Measurements from ENCODE around the gene HTT. TPM values are rescaled to one million over a fixed set of nuclear protein-coding genes. Genes with fewer than 3 reads are reported as not detected.

Gene HTT
- total and polyA plus RNA-seq, 2 of the 13 experiments (the other 11 are each of a cell fraction or from before 2014, with no cell fraction given), result 17.5 to 19.5 TPM

DNA sequence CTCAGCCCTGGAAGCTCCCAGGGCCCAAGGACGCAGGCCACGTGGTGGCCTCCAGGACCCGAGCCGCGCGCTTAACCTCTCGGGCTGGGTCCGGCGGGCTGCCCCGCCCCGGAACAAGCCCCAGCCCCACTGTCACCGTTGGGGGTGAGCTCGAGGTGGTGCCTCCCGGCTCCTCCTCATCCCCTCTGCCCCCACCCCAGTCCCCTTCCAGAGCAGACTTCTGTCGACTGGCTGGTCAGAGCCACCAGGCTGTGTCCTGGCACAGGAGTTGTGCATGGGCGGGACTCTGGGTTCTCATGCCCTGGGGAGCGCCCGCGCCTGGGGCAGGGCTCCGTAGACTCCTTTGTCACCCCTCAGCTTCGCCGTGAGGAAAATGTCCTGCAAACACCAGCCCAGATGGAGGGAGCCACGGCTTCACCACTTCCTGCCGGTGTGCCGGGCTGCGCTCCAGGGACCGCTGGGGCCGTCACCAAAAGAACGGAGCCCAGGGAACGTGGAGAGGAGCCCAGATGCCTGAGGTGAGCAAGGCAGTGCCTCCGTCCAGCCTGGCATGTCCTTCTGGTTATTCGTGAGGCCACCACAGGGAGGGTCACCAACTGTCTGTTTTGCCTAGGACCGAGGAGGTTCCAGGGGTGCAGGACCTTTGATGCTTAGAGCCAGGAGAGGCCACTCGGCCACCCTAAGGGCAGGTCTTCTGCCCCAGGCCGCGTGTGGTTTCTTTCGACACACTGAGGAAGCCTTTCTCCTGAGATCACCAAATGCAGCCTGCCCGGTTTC is 211.3 kb downstream of the HTT start (continued):
- TF ChIP-seq ZNF562 (CRISPR knock-in tag; IDR thresholded peaks at IDR 0.05; ENCODE audit: borderline replicate concordance) (no peak), ZNF383 (CRISPR knock-in tag; IDR thresholded peaks at IDR 0.05; ENCODE audit: borderline replicate concordance) (no peak), MTF2 (CRISPR knock-in tag; IDR thresholded peaks at IDR 0.05; ENCODE audit: borderline replicate concordance) (no peak), PPARG (CRISPR knock-in tag; conservative IDR thresholded peaks at IDR 0.05) (0 out of 2 replicates have a peak, but pooled peaks have one; percentile 13), ZNF777 (CRISPR knock-in tag; IDR thresholded peaks at IDR 0.05) (peak; percentile 41; the same call in 1 of the 2 replicates), TCF7L2 (IDR thresholded peaks at IDR 0.05; ENCODE audit: low read depth, low read length) (no peak), TAF15 (IDR thresholded peaks at IDR 0.05; ENCODE audit: low read depth, low read length, poor library complexity, severe bottlenecking) (no peak), ZNF205 (CRISPR knock-in tag; IDR thresholded peaks at IDR 0.05) (peak; percentile 67; the same call in 1 of the 2 replicates), SOX5 (CRISPR knock-in tag; IDR thresholded peaks at IDR 0.05; ENCODE audit: borderline replicate concordance) (peak; percentile 28; the same call in 1 of the 2 replicates), ZMYM4 (CRISPR knock-in tag; IDR thresholded peaks at IDR 0.05) (0 out of 2 replicates have a peak, but pooled peaks have one; percentile 31), SAP130 (CRISPR knock-in tag; IDR thresholded peaks at IDR 0.05; ENCODE audit: low read depth) (peak; percentile 94), ZMAT3 (CRISPR knock-in tag; conservative IDR thresholded peaks at IDR 0.05) (peak; percentile 85)
- TF ChIP-seq, protein P1, sequence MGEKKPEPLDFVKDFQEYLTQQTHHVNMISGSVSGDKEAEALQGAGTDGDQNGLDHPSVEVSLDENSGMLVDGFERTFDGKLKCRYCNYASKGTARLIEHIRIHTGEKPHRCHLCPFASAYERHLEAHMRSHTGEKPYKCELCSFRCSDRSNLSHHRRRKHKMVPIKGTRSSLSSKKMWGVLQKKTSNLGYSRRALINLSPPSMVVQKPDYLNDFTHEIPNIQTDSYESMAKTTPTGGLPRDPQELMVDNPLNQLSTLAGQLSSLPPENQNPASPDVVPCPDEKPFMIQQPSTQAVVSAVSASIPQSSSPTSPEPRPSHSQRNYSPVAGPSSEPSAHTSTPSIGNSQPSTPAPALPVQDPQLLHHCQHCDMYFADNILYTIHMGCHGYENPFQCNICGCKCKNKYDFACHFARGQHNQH (CRISPR knock-in tag; IDR thresholded peaks at IDR 0.05), result peak; percentile 73; the same call in 1 of the 2 replicates
- TF ChIP-seq, protein P2, sequence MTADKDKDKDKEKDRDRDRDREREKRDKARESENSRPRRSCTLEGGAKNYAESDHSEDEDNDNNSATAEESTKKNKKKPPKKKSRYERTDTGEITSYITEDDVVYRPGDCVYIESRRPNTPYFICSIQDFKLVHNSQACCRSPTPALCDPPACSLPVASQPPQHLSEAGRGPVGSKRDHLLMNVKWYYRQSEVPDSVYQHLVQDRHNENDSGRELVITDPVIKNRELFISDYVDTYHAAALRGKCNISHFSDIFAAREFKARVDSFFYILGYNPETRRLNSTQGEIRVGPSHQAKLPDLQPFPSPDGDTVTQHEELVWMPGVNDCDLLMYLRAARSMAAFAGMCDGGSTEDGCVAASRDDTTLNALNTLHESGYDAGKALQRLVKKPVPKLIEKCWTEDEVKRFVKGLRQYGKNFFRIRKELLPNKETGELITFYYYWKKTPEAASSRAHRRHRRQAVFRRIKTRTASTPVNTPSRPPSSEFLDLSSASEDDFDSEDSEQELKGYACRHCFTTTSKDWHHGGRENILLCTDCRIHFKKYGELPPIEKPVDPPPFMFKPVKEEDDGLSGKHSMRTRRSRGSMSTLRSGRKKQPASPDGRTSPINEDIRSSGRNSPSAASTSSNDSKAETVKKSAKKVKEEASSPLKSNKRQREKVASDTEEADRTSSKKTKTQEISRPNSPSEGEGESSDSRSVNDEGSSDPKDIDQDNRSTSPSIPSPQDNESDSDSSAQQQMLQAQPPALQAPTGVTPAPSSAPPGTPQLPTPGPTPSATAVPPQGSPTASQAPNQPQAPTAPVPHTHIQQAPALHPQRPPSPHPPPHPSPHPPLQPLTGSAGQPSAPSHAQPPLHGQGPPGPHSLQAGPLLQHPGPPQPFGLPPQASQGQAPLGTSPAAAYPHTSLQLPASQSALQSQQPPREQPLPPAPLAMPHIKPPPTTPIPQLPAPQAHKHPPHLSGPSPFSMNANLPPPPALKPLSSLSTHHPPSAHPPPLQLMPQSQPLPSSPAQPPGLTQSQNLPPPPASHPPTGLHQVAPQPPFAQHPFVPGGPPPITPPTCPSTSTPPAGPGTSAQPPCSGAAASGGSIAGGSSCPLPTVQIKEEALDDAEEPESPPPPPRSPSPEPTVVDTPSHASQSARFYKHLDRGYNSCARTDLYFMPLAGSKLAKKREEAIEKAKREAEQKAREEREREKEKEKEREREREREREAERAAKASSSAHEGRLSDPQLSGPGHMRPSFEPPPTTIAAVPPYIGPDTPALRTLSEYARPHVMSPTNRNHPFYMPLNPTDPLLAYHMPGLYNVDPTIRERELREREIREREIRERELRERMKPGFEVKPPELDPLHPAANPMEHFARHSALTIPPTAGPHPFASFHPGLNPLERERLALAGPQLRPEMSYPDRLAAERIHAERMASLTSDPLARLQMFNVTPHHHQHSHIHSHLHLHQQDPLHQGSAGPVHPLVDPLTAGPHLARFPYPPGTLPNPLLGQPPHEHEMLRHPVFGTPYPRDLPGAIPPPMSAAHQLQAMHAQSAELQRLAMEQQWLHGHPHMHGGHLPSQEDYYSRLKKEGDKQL (CRISPR knock-in tag; IDR thresholded peaks at IDR 0.05; ENCODE audit: low read depth), result no peak; the same call in 1 of the 2 replicates
- TF ChIP-seq, protein P3, sequence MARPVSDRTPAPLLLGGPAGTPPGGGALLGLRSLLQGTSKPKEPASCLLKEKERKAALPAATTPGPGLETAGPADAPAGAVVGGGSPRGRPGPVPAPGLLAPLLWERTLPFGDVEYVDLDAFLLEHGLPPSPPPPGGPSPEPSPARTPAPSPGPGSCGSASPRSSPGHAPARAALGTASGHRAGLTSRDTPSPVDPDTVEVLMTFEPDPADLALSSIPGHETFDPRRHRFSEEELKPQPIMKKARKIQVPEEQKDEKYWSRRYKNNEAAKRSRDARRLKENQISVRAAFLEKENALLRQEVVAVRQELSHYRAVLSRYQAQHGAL (CRISPR knock-in tag; IDR thresholded peaks at IDR 0.05; ENCODE audit: not compliant biosample characterization), result peak; percentile 15
- TF ChIP-seq, protein P4, sequence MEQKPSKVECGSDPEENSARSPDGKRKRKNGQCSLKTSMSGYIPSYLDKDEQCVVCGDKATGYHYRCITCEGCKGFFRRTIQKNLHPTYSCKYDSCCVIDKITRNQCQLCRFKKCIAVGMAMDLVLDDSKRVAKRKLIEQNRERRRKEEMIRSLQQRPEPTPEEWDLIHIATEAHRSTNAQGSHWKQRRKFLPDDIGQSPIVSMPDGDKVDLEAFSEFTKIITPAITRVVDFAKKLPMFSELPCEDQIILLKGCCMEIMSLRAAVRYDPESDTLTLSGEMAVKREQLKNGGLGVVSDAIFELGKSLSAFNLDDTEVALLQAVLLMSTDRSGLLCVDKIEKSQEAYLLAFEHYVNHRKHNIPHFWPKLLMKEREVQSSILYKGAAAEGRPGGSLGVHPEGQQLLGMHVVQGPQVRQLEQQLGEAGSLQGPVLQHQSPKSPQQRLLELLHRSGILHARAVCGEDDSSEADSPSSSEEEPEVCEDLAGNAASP (CRISPR knock-in tag; IDR thresholded peaks at IDR 0.05; ENCODE audit: borderline replicate concordance), result peak; percentile 59
- TF ChIP-seq, protein P5, sequence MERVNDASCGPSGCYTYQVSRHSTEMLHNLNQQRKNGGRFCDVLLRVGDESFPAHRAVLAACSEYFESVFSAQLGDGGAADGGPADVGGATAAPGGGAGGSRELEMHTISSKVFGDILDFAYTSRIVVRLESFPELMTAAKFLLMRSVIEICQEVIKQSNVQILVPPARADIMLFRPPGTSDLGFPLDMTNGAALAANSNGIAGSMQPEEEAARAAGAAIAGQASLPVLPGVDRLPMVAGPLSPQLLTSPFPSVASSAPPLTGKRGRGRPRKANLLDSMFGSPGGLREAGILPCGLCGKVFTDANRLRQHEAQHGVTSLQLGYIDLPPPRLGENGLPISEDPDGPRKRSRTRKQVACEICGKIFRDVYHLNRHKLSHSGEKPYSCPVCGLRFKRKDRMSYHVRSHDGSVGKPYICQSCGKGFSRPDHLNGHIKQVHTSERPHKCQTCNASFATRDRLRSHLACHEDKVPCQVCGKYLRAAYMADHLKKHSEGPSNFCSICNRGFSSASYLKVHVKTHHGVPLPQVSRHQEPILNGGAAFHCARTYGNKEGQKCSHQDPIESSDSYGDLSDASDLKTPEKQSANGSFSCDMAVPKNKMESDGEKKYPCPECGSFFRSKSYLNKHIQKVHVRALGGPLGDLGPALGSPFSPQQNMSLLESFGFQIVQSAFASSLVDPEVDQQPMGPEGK (CRISPR knock-in tag; IDR thresholded peaks at IDR 0.05), result peak; percentile 86

Measured in HepG2 (cell line).